Smooth muscle cell (in vitro differentiated cells): ENCODE results near the gene CALD1. TPM values are rescaled to one million over a fixed set of nuclear protein-coding genes. Genes with fewer than 3 reads are reported as not detected.
A peak's percentile ranks its signal among the peaks of the same experiment; 100 is the strongest.

Experiments used
- DNase-seq: peaks from one replicate; lab custom pipeline; 2025; ENCODE audit not compliant: unreplicated experiment; lab: John Stamatoyannopoulos, UW
- H2AFZ ChIP-seq: fragments of 200-600 bp; sonication (generic); 2 replicates; pipeline ENCODE4 v1.6.0; 2016; ENCODE audit warnings: antibody characterized with exemption, low read depth, mild to moderate bottlenecking
- H3F3A ChIP-seq: fragments of 200-600 bp; sonication (generic); 2 replicates; pipeline ENCODE4 v1.6.0; 2017; ENCODE audit warnings: antibody characterized with exemption, low read depth
- H3K27ac ChIP-seq: fragments of 200-600 bp; sonication (generic); 2 replicates; pipeline ENCODE4 v1.5.1; 2016; ENCODE audit warnings: low read depth, mild to moderate bottlenecking
- H3K27me3 ChIP-seq: fragments of 200-600 bp; sonication (generic); 2 replicates; pipeline ENCODE4 v1.6.1; 2016; ENCODE audit warnings: low read depth, mild to moderate bottlenecking
- H3K36me3 ChIP-seq: fragments of 200-600 bp; sonication (generic); 2 replicates; pipeline ENCODE4 v1.5.1; 2016; ENCODE audit warnings: low read depth
- H3K4me1 ChIP-seq: fragments of 200-600 bp; sonication (generic); 2 replicates; pipeline ENCODE4 v1.5.1; 2016; ENCODE audit warnings: low read depth
- H3K4me2 ChIP-seq: fragments of 200-600 bp; sonication (generic); 2 replicates; pipeline ENCODE4 v1.6.0; 2016; ENCODE audit warnings: mild to moderate bottlenecking
- H3K4me3 ChIP-seq: fragments of 200-600 bp; sonication (generic); 2 replicates; pipeline ENCODE4 v1.5.1; 2016; ENCODE audit warnings: mild to moderate bottlenecking
- H3K79me2 ChIP-seq: fragments of 200-600 bp; sonication (generic); 2 replicates; pipeline ENCODE4 v1.6.0; 2016; ENCODE audit warnings: low read depth, mild to moderate bottlenecking
- H3K9ac ChIP-seq: fragments of 200-600 bp; sonication (generic); 2 replicates; pipeline ENCODE4 v1.6.0; 2016; ENCODE audit warnings: low read depth
- H3K9me3 ChIP-seq: fragments of 200-600 bp; sonication (generic); replicated peaks from 2 replicates; pipeline ENCODE4 v1.5.1; 2016; ENCODE audit warnings: low read depth
- H4K20me1 ChIP-seq: fragments of 200-600 bp; sonication (generic); 2 replicates; pipeline ENCODE4 v1.6.0; 2016; ENCODE audit warnings: low read depth
- WGBS: methylation state at CpG from one replicate; pipeline ENCODE4 v1.1.7; 2016; ENCODE audit warnings: low lambda C conversion rate; 5-methylcytosine and 5-hydroxymethylcytosine counted together
- polyA plus RNA-seq: library from polyadenylated mRNA; unstranded; fragments of >200 nt; fragmentation: Nextera tagmentation; extraction: Ambion mirVana; gene quantifications from 2 replicates; pipeline ENCODE4 v1.2.1, GENCODE V29; 2016
- total RNA-seq: library from RNA; depleted of rRNA; stranded (reverse); fragments of >200 nt; gene quantifications from 2 replicates; pipeline ENCODE4 v1.2.3, GENCODE V29; 2014
- TF ChIP-seq, protein P1 (sequence below): fragments of 200-600 bp; sonication (generic); IDR thresholded peaks from 2 replicates; pipeline ENCODE4 v1.5.1; 2017; ENCODE audit warnings: borderline replicate concordance, mild to moderate bottlenecking, antibody characterized with exemption; ENCODE audit not compliant: insufficient read depth, poor library complexity, severe bottlenecking

The CALD1 gene
- total and polyA plus RNA-seq, 2 experiments from 2014 or later: 948 to 1,552 TPM

DNA sequence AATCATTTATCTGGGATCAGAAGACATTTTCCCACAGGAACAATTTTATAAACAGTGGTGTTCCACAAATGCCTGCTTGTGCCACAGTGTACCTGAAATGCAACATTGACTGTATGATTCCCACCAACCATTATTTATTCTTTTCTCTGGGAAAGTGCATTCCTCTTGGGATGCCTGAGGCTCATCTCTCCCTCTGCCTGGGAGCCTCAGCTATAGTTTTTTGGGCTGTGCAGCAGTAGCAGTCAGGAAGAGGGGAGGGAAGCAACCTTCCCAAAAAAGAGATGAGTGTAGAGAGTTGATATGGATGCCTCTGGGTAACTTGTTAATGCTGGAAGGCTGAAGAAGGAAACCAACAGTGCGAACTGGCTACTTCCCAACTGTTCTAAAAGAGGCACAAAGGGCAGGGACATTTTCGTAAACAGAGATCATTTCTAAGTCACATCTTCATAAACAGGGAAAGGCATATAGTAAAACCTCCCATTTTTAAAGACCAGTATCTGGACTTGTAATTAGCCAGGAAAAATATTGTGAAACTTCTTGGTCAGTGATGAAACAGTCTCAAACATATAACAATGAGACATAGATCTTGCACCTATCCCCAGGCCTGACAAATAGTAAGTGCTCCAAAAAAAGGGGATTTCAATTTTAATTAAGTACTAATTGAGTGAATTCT lies 1.4 kb upstream of the CALD1 start:
- Histone ChIP-seq H3K4me3 (no peak overlapping the region), H3K79me2 (peaks cover 40% of the 10 kb centered on the region), H3K9ac (peak overlapping the region; percentile 6), H4K20me1 (peaks cover 36% of the 10 kb centered on the region), H3K9me3 (no peaks in the 10 kb centered on the region), H3K4me2 (peak overlapping the region; percentile 93), H3K4me1 (peaks cover 24% of the 10 kb centered on the region), H3F3A (peaks cover 39% of the 10 kb centered on the region), H3K27ac (peak overlapping the region; percentile 92), H2AFZ (no peak overlapping the region), H3K36me3 (no peaks in the 10 kb centered on the region), H3K27me3 (no peaks in the 10 kb centered on the region)
- TF ChIP-seq, protein P1, sequence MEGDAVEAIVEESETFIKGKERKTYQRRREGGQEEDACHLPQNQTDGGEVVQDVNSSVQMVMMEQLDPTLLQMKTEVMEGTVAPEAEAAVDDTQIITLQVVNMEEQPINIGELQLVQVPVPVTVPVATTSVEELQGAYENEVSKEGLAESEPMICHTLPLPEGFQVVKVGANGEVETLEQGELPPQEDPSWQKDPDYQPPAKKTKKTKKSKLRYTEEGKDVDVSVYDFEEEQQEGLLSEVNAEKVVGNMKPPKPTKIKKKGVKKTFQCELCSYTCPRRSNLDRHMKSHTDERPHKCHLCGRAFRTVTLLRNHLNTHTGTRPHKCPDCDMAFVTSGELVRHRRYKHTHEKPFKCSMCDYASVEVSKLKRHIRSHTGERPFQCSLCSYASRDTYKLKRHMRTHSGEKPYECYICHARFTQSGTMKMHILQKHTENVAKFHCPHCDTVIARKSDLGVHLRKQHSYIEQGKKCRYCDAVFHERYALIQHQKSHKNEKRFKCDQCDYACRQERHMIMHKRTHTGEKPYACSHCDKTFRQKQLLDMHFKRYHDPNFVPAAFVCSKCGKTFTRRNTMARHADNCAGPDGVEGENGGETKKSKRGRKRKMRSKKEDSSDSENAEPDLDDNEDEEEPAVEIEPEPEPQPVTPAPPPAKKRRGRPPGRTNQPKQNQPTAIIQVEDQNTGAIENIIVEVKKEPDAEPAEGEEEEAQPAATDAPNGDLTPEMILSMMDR: no peak
- WGBS: 30% methylated on average over 2 of the region's 2 CpGs
- DNase-seq: no peak

DNA sequence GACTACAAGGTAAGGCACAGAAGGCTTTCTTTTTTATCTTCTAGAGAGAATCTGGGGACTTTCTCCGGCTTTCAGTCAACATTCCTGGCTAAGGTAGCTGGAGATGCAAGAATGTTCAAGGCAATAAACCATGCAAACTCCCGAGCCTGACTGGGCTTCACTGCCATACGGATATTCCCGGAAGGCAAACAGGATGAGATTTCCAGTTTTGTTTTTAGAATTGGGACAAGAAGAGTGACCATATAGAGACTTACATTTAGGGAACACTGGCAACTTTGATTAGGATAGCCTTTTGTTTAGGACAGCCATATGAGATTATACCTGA lies 269 bp downstream of the CALD1 start:
- H3K27me3 ChIP-seq: no peaks in the 10 kb centered on the region
- peaks cover 29% of the 10 kb centered on the region for H3K4me1 ChIP-seq
- peak overlapping the region; percentile 89 for H3K4me3 ChIP-seq
- H3K27ac ChIP-seq: peak overlapping the region; percentile 92
- H2AFZ ChIP-seq: no peak overlapping the region
- peaks cover 47% of the 10 kb centered on the region for H3F3A ChIP-seq
- TF ChIP-seq, protein P1: no peak
- peaks cover 56% of the 10 kb centered on the region for H3K79me2 ChIP-seq
- H4K20me1 ChIP-seq: peaks cover 52% of the 10 kb centered on the region
- H3K4me2 ChIP-seq: peak overlapping the region; percentile 93
- H3K36me3 ChIP-seq: no peaks in the 10 kb centered on the region
- peak overlapping the region; percentile 87 for H3K9ac ChIP-seq
- H3K9me3 ChIP-seq: no peaks in the 10 kb centered on the region
- WGBS: 0% methylated on average over 4 of the region's 4 CpGs
- no peak for DNase-seq

DNA sequence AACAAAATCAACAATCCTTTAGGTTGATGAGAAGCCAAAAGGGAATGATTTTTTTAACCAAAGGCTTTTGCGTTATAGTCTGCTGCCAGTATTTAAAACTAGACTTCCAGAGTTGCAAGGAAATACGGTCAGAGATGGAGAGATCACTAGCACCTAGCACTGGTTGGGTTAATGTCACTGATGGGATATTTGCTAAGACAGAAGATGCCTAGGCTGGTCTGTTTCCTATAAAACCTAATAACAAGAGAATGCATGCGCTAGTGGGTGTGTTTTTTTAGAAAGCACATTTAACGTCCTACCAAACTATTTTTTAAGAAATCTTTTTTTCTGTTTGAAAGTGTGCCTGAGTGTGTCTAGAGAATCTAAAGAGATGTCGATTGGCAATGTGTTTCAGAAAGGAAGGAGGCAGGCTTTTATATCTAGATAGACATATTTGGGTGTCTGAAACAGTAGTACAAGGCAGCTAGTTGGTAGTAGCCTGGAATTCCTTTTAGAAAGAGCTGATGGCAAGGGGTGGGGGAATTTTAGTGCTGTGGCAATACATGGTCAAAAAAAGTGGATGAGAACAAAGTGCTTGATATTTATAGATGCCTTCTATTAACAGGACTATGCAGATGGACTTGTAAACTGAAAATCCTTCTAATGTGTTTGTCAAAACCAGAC lies 863 bp downstream of the CALD1 start:
- H3K4me1 ChIP-seq: peaks cover 32% of the 10 kb centered on the region
- DNase-seq: no peak

More for the DNA sequence above, 863 bp downstream of the CALD1 start:
- peak overlapping the region; percentile 89 for H3K4me3 ChIP-seq
- H3K4me2 ChIP-seq: peak overlapping the region; percentile 93
- H3K9me3 ChIP-seq: no peaks in the 10 kb centered on the region
- peaks cover 53% of the 10 kb centered on the region for H3F3A ChIP-seq
- TF ChIP-seq, protein P1: no peak
- peak overlapping the region; percentile 87 for H3K9ac ChIP-seq
- peak overlapping the region; percentile 92 for H3K27ac ChIP-seq
- WGBS: under 1% methylated on average over 5 of the region's 5 CpGs
- no peak overlapping the region for H2AFZ ChIP-seq
- H4K20me1 ChIP-seq: peaks cover 58% of the 10 kb centered on the region
- no peaks in the 10 kb centered on the region for H3K36me3 ChIP-seq
- no peaks in the 10 kb centered on the region for H3K27me3 ChIP-seq
- peaks cover 62% of the 10 kb centered on the region for H3K79me2 ChIP-seq
